ENCODE measurements around the gene UBR7.
"Not testable (repeated sequence)": the region's sequence is repeated elsewhere in the genome, so short reads cannot be mapped to it uniquely, and the experiment has no call there.

The UBR7 gene, protein sequence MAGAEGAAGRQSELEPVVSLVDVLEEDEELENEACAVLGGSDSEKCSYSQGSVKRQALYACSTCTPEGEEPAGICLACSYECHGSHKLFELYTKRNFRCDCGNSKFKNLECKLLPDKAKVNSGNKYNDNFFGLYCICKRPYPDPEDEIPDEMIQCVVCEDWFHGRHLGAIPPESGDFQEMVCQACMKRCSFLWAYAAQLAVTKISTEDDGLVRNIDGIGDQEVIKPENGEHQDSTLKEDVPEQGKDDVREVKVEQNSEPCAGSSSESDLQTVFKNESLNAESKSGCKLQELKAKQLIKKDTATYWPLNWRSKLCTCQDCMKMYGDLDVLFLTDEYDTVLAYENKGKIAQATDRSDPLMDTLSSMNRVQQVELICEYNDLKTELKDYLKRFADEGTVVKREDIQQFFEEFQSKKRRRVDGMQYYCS

DNA sequence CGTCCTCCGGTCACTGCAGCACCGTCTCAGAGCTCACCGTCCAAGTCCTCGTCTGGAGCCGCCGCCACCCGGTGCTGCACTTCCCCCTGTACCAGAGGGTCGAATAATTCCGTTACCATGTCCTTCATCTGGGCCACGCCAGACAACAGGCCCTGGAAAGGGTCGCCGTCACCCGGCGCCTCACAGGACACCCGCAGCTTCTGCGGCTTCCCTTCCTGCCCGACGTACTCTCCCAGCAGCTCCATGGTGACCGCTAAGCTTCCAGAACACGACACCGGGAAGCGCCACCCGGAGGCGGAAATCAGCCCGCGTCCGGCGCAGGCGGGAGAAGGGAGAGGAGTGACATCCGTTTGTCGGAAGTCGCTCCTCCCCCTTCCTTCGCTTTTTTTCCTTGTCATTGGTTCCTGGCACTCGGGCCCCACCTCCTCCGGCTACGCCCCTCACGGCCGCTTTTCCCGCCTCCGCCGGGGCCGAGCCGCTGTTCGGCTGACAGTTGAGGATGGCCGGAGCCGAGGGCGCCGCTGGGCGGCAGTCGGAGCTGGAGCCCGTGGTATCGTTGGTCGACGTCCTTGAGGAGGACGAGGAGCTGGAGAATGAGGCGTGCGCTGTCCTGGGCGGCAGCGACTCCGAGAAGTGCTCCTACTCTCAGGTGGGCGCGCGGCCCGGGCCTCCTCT, at the start of gene UBR7, which contains the start of gene GON7:
Gene UBR7 (plus strand): TSS at position 464 of the 675 bp plus-strand sequence. CDS start 36 bp downstream, at position 500.
Gene GON7 (minus strand): TSS at position 273 of the 675 bp plus-strand sequence. CDS start 28 bp downstream, at position 245.
- DNase-seq (ENCODE audit: low read depth in 2 of 2), result peak; percentile 82 to 87

DNA sequence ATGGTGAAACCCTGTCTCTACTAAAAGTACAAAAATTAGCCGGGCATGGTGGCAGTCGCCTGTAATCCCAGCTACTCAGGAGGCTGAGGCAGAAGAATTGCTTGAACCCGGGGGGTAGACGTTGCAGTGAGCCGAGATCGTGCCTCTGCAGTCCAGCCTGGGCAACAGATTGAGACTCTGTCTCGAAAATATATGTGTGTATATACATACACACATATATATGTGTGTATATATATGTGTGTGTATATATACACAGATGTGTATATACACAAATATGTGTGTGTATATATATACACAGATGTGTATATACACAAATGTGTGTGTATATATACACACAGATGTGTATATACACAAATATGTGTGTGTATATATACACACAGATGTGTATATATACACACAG, 48.7 kb upstream of the UBR7 start:
- not testable (repeated sequence) for DNase-seq (ENCODE audit: low read depth in 2 of 2)

DNA sequence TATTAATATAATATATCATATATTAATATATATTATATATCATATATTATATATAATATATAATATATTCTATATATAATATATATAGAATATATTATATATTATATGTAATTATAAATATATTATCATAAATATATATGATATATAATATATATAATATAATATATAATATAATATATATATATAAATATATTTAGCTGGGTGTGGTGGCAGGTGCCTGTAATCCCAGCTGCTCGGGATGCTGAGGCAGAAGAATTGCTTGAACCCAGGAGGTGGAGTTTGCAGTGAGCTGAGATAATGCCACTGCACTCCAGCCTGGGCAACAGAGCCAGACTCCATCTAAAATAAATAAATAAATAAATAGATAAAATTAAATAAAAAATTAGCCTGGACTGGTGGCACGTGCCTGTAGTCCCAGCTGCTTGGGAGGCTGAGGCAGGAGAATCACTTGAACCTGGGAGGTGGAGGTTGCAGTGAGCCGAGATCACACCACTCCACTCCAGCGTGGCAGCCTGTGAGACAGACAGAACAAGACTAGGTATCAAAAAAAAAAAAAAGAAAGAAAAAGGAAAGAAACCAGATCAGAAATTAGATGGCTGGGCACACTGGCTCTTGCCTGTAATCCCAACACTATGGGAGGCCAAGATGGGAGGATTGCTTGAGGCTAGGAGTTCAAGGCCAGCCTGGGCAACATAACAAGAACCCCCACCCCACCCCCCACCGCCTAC, 47.3 kb upstream of the UBR7 start:
- DNase-seq (ENCODE audit: low read depth in 2 of 2), result not testable (repeated sequence)

DNA sequence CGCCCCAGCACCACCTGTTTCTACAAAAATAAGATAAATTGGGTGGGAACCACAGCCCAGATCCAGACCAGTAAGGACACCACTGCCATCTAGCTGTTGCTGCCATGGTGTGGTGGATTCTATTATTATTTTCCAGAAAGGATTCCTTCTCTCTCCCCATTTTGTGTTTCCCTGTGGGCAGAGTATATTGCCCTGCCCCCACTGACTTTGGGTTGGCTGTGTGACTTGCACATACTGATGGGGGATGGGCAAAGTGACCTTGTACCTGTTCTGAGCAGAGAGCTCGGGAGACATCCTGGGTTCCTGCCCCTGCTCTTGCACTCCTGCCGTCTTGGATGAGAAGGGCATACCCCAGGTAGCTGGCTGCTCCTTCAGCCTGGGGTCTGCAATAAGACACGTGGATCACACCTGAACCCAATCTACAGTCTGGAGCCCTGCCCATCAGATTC, 46.7 kb upstream of the UBR7 start:
- no peak for DNase-seq (ENCODE audit: low read depth in 2 of 2)

DNA sequence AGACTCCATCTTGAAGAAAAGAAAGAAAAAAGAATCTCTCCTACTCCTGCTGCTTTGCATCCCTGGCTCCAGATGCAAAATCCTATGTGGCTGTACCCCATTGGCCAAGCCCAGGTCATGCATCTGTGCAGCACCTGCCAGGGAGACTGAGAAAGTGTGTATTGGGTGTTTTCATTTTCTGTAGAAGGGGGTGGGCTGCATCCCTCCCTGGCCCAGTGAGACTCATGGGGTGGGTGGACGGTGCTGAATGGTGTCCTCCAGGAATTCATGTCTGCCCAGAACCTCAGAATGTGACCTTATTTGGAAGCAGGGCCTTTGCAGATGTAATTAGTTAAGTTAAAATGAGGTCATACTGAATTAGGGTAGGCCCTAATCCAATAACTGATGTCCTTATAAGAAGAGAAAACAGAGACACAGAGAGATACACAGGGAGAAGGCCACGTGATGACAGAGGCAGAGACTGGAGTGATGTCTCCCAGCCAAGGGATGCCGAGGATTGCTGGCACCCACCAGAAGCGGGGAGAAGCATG, 45.6 kb upstream of the UBR7 start:
- no peak for DNase-seq (ENCODE audit: low read depth in 2 of 2)

DNA sequence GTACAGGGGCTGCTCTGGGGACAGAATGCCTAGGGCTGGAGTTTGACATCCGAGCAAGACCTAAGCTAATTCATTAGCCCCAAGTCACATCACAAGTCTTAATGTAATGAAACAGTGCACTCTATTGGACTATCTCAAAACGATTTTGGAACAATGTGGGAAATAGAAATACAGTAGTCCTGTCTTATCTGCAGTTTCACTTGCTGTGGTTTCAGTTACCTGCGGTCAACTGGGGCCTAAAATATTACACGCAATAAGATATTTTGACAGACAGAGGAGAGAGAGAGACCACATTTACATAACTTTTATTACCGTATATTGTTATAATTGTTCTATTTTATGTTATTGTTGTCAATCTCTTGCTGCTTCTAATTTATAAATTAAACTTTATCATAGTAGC, 43.5 kb upstream of the UBR7 start:
- DNase-seq (ENCODE audit: low read depth in 2 of 2), result no peak

DNA sequence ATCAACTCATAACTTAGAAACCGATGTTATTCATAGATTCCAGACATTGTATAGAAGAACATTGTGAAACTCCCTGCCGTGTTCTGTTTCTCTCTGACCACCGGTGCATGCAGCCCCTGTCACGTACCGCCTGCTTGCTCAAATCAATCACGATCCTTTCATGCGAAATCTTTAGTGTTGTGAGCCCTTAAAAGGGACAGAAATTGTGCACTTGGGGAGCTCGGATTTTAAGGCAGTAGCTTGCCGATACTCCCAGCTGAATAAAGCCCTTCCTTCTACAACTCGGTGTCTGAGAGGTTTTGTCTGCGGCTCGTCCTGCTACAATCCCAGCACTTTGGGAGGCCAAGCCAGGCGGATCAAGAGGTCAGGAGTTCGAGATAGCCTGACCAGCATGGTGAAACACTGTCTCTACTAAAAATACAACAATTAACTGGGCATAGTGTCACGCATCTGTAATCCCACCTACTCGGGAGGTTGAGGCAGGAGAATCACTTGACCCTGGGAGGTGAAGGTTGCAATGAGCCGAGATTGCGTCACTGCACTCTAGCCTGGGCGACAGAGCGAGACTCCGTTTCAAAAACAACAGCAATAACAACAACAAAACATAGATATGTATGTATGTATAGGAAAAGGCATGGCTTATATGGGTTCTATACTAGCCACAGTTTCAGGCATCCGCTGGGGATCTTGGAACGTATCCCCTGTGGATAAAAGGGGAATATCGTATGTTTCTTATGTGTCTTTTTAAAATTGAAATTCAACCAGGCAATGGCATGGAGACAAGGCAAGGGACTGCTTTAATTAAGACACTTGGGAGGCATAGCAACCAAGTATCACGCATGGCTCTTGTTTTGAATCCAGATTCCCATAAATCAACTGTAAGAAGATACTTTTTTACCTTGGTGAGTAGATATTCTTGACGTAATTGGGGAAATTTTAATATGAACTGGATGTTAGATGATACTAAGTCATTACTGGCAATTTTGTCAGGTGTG, 41.5 kb upstream of the UBR7 start:
- not testable (repeated sequence) for DNase-seq (ENCODE audit: low read depth in 2 of 2)

DNA sequence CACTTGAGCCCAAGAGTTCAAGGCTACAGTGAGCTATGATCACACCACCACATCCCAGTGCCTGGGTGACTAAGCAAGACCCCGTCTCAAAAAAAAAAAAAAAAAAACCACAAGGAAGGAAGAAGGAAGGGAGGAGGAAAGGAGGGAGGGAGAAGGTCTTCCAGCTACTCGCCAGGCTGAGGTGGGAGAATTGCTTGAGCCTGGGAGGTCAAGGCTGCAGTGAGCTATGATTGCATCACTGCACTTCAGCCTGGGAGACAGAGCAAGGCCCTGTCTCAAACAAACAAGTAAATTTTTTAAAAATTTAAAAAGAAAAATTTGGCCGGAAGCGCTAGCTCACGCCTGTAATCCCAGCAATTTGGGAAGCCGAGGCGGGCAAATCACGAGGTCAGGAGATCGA, 38.4 kb upstream of the UBR7 start:
- DNase-seq (ENCODE audit: low read depth in 2 of 2), result not testable (repeated sequence)

DNA sequence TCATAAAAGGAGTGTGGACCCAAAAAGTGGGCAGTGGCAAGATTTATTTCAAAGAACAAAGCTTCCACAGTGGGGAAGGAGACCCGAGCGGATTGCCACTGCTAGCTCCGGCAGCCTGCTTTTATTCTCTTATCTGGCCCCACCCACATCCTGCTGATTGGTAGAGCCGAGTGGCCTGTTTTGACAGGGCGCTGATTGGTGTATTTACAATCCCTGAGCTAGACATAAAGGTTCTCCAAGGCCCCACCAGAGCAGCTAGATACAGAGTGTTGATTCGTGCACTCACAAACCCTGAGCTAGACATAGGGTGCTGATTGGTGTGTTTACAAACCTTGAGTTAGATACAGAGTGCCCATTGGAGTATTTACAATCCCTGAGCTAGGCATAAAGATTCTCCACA, 37.4 kb upstream of the UBR7 start:
- DNase-seq (ENCODE audit: low read depth in 2 of 2), result not testable (repeated sequence)

DNA sequence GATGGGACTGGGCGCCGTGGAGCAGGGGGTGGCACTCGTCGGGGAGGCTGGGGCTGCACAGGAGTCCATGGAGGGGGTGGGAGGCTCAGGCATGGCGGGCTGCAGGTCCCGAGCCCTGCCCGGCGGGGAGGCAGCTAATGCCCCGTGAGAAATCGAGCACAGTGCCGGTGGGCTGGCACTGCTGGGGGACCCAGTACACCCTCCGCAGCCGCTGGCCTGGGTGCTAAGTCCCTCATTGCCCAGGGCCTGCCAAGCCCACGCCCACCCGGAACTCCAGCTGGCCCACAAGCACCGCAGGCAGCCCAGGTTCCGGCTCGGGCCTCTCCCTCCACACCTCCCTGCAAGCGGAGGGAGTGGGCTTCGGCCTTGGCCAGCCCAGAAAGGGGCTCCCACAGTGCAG, 36.9 kb upstream of the UBR7 start:
- not testable (repeated sequence) for DNase-seq (ENCODE audit: low read depth in 2 of 2)

DNA sequence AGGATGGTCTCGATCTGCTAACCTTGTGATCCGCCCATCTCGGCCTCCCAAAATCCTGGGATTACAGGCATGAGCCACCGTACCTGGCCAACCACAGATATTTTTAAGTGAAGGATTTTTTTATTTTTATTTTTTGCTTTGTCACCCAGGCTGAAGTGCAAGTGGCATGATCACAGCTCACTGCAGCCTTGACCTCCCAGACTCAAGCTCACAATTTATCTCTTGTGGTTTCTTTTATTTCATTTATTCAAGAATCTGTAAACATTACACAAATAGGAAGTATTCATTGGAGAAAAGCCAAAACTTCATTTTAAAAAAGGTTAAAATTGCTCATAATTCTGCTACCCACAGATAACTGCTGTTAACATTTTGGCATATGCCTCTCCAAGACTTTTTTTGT, 35.7 kb upstream of the UBR7 start:
- no peak for DNase-seq (ENCODE audit: low read depth in 2 of 2)

DNA sequence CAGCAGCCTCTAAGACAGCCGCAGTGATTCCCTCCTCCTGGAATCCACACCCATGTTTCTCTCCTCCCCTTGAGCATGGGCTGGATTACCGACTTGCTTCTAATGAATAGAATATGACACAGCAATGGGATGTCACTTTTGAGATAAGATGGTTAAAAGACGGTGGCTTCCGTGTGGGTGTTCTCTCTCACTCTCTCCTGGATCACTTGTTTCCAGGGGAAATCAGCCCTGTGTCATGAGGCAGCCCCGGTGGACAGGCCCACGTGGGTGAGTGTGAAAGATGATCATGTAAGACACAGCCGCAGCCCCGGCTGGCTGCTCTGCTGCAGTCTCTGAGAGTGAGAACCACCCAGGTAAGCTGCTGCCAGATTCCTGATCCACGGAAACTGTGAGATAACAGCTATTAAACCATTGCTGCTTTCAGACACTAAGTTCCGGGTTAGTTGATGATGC, 33.1 kb upstream of the UBR7 start:
- DNase-seq (ENCODE audit: low read depth in 2 of 2), result no peak

DNA sequence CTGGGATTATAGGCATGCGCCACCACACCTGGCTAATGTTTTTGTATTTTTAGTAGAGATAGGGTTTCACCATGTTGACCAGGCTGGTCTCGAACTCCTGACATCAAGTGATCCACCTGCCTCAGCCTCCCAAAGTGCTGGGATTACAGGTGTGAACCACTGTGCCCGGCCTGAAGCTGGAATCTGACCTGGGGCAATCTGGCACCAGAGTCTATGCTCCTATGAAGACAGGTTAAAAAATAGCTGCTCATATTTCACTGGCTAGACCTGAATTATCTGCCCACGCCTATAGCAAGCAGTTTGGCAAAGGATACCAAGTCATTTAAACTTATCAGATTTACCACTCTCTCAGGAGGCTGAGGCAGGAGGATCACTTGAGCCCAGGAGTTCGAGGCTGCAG, 32.3 kb upstream of the UBR7 start:
- DNase-seq (ENCODE audit: low read depth in 2 of 2), result not testable (repeated sequence)

DNA sequence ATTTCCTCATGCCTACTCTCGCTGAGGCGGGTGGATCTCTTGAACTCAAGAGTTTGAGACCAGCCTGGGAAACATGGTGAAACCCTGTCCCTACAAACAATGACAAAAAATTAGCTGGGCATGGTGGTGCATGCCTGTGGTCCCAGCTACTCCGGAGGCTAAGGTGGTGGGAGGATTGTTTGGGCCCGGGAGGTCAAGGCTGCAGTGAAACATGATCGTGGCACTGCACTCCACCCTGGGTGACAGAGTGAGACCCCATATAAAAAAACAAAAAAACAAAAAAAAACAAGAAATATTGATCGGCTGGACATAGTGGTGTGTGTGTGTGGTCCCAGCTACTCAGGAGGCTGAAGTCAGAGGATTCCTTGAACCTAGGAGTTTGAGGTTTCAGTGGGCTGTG, 31.6 kb upstream of the UBR7 start:
- no peak for DNase-seq (ENCODE audit: low read depth in 2 of 2)

DNA sequence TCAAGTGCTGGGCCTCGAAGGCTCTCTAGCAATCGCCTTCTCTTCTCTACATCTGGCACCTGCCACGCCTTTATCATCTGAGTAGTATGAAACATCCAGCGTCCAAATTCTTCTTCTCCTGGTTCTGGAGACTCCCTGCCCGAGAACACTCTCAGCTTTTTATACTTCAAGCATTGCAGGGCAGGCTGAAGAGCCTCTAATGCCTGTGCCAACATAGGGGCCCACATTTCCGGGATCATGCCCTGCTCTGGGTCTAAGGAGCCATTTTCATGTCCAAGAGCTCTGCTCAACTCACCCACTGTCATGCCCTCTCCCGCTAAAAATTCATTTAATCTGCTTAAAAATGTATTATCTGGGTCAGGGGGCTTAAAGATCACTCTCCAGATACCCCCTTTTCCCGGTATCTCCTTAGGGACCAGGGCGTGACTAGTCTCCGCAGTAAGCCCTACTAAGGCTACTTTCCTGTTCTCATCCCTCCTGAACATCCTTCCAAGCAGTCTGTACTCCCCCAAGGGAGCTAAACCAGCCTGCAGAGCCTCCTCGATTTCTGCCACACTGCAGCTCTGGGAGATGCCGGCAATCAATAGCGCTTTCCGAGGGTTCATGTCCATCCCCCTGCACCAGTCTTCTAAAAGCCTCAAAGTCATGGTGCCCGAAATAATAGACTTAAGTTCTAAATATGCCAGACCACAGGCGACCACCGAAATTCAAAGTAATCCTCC, 23.3 kb upstream of the UBR7 start:
- DNase-seq (ENCODE audit: low read depth in 2 of 2), result no peak

DNA sequence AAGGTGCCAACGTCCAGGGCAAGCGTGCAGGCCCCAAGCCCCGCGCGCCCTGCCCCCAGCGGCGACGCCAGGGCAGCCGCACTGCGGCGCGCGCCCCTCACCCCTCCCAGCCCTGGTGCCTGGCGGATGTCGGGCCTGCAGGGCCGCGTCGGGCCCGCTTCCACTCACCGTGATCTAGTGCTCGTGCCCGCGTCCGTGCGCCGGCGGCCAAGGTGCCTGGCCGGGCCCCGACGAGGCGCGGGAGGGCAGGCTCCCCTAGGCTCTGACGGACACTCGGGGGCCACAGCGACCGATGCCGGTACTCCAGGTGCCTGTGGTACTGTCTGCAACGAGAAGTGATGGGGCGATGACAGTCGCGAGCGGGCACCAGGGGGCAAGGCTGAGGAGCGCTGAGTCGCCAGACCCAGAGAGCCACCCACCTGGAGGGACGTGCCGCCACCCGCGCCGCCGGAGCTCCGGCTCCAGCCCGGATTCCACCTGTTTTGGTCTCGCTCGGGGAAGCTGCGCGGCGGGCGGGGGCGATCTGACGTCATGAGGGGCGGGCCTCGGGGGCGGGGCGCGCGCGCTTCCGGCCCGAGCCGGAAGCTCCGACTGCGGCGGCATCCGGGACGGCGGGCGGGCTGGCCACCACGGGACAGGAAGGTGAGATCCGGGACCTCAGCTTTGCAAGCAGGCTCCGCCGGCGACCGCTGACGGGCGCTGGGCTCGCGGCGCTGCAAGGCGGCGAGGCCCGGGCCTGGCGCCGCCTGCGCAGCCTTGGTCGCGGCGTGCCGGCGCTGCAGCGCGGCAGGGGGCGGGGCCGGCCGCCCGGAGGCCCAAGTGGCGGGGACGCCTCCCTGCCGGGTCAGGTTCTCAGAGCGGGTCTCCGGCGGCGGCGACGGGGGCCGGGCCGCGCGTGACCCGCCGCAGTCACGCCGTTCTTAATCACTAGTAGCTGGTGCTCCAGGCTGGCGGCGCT, 22.4 kb upstream of the UBR7 start, which contains the start of the genes LYSET and MOAP1:
Gene LYSET (plus strand): TSS at position 927 of the 958 bp plus-strand sequence. CDS start 89 bp downstream, outside the sequence.
Gene MOAP1 (minus strand): TSS at position 507 of the 958 bp plus-strand sequence. CDS start 655 bp downstream, outside the sequence.
- peak; percentile 83 to 84 for DNase-seq (ENCODE audit: low read depth in 2 of 2)

DNA sequence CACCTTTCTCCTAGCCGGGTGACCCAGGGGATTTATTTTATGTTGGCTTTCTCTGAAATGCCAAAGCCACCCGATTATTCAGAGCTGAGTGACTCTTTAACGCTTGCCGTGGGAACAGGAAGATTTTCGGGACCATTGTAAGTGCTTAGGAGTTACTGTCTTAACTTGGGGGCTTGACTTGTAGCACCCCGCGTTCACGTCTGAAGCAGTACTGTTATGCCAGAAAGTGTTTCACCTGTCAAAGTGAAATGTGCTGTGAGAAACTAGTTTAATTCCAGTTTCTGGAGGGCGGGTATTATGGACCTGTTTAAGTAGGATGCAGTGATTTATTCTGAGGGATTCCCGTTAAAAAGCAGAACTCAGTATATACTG, 21.7 kb upstream of the UBR7 start:
- no peak for DNase-seq (ENCODE audit: low read depth in 2 of 2)

DNA sequence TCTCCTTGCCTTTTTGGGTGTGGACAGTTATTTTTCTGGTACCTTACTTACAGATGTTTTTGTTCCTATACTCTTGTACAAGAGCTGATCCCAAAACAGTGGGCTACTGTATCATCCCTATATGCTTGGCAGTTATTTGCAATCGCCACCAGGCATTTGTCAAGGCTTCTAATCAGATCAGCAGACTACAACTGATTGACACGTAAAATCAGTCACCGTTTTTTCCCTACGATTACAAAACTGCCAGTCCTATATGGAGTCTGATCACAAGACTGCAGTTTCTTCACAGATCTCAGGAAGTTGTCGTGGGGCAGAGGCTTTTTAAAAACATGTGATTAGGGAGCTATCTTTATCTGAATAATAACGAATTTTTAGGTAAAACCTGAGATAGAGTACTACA, 20.6 kb upstream of the UBR7 start:
- no peak for DNase-seq (ENCODE audit: low read depth in 2 of 2)

DNA sequence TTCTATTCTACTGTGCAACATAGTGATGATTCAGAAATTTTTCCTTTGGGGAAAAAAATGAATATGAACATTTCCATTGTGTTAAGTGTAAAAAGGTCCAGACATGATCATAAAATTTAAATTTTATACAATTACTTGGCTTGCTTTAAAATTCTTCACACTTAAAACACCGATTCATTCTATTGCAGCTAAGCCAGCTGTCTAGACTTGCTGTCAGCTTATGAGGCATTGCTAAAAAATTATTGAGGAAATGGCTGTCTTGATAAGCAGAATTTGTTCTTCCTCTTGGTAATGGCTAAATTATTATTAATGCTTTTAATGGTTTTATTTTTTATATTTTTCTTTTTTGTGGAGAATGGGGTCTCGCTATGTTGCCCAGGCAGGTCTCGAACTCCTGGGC, 20.1 kb upstream of the UBR7 start:
- no peak for DNase-seq (ENCODE audit: low read depth in 2 of 2)
